ACC112 (cell line): Measurements from ENCODE around the gene LDLRAD3.

ENCODE experiments used
- H2AFZ ChIP-seq: fragments of 200-600 bp; sonication (generic); one replicate; pipeline ENCODE4 v1.6.0; 2017; ENCODE audit warnings: antibody characterized with exemption, low read length; ENCODE audit not compliant: unreplicated experiment
- H3K27ac ChIP-seq: fragments of 200-600 bp; sonication (generic); 2 replicates; pipeline ENCODE4 v1.5.1; 2014; ENCODE audit warnings: low read depth, mild to moderate bottlenecking, antibody characterized with exemption, low read length, moderate library complexity
- H3K27me3 ChIP-seq: fragments of 200-600 bp; sonication (generic); 2 replicates; pipeline ENCODE4 v1.6.1; 2014; ENCODE audit warnings: mild to moderate bottlenecking, antibody characterized with exemption, low read length, moderate library complexity, mixed read lengths; ENCODE audit not compliant: insufficient read depth
- H3K36me3 ChIP-seq: fragments of 200-600 bp; sonication (generic); 2 replicates; pipeline ENCODE4 v1.6.1; 2016; ENCODE audit warnings: mild to moderate bottlenecking, antibody characterized with exemption, low read length, moderate library complexity, mixed read lengths; ENCODE audit not compliant: insufficient read depth
- H3K4me1 ChIP-seq: fragments of 200-600 bp; sonication (generic); one replicate; pipeline ENCODE4 v1.6.1; 2016; ENCODE audit warnings: low read length, mixed read lengths; ENCODE audit not compliant: insufficient read depth, unreplicated experiment, control insufficient read depth
- H3K4me3 ChIP-seq: fragments of 200-600 bp; sonication (generic); 2 replicates; pipeline ENCODE4 v1.5.1; 2014; ENCODE audit warnings: mild to moderate bottlenecking, low read depth, low read length
- H3K79me2 ChIP-seq: fragments of 200-600 bp; sonication (generic); one replicate; pipeline ENCODE4 v1.6.0; 2016; ENCODE audit warnings: low read length; ENCODE audit not compliant: control insufficient read depth, unreplicated experiment, insufficient read depth

The LDLRAD3 gene

GRCh38 chr11:36059660-36060059 lies 115.8 kb downstream of the LDLRAD3 start:
- peaks cover 3% of the 10 kb centered on the region for H3K79me2 ChIP-seq
- H3K4me3 ChIP-seq: no peak overlapping the region
- no peak overlapping the region for H3K27ac ChIP-seq
- peaks cover 15% of the 10 kb centered on the region for H3K4me1 ChIP-seq
- H3K36me3 ChIP-seq: peaks cover 7% of the 10 kb centered on the region; the same call in 1 of the 2 replicates
- no peaks in the 10 kb centered on the region for H3K27me3 ChIP-seq
- H2AFZ ChIP-seq: no peak overlapping the region

GRCh38 chr11:36060926-36061325 lies 117.1 kb downstream of the LDLRAD3 start:
- H3K4me1 ChIP-seq: peaks cover 15% of the 10 kb centered on the region
- H3K79me2 ChIP-seq: peaks cover 3% of the 10 kb centered on the region
- no peaks in the 10 kb centered on the region for H3K27me3 ChIP-seq
- H2AFZ ChIP-seq: no peak overlapping the region
- H3K27ac ChIP-seq: no peak overlapping the region
- H3K4me3 ChIP-seq: no peak overlapping the region
- peaks cover 7% of the 10 kb centered on the region; the same call in 1 of the 2 replicates for H3K36me3 ChIP-seq

- peaks cover 3% of the 10 kb centered on the region for H3K79me2 ChIP-seq
- H3K27me3 ChIP-seq: no peaks in the 10 kb centered on the region
- no peak overlapping the region for H3K27ac ChIP-seq
- peaks cover 7% of the 10 kb centered on the region; the same call in 1 of the 2 replicates for H3K36me3 ChIP-seq
- H2AFZ ChIP-seq: no peak overlapping the region
- no peak overlapping the region for H3K4me3 ChIP-seq
- peaks cover 15% of the 10 kb centered on the region for H3K4me1 ChIP-seq
These were observed 117.6 kb downstream of the LDLRAD3 start for GRCh38 chr11:36061471-36061870.

- Histone ChIP-seq H3K27ac (no peak overlapping the region; the same call in 1 of the 2 replicates), H2AFZ (no peak overlapping the region), H3K79me2 (peaks cover 3% of the 10 kb centered on the region), H3K4me3 (no peak overlapping the region), H3K36me3 (peaks cover 11% of the 10 kb centered on the region), H3K27me3 (no peaks in the 10 kb centered on the region), H3K4me1 (peaks cover 6% of the 10 kb centered on the region)
These were observed 119.0 kb downstream of the LDLRAD3 start for GRCh38 chr11:36062796-36063365.

- no peak overlapping the region for H3K27ac ChIP-seq
- peaks cover 5% of the 10 kb centered on the region for H3K36me3 ChIP-seq
- no peaks in the 10 kb centered on the region for H3K4me1 ChIP-seq
- H2AFZ ChIP-seq: no peak overlapping the region
- no peaks in the 10 kb centered on the region for H3K79me2 ChIP-seq
- H3K27me3 ChIP-seq: no peaks in the 10 kb centered on the region
- H3K4me3 ChIP-seq: no peak overlapping the region
These were observed 121.6 kb downstream of the LDLRAD3 start for GRCh38 chr11:36065436-36065835.

GRCh38 chr11:36066891-36067290 lies 123.0 kb downstream of the LDLRAD3 start:
- Histone ChIP-seq H3K4me3 (no peak overlapping the region), H3K4me1 (no peaks in the 10 kb centered on the region), H3K36me3 (peaks cover 5% of the 10 kb centered on the region), H3K79me2 (no peaks in the 10 kb centered on the region), H3K27ac (no peak overlapping the region), H2AFZ (no peak overlapping the region), H3K27me3 (no peaks in the 10 kb centered on the region)

GRCh38 chr11:36069576-36070212 lies 125.8 kb downstream of the LDLRAD3 start:
- Histone ChIP-seq H3K27me3 (no peaks in the 10 kb centered on the region), H3K4me3 (no peak overlapping the region), H3K4me1 (peaks cover 21% of the 10 kb centered on the region), H3K36me3 (peaks cover 5% of the 10 kb centered on the region), H3K79me2 (peaks cover 3% of the 10 kb centered on the region), H2AFZ (no peak overlapping the region), H3K27ac (no peak overlapping the region)

- Histone ChIP-seq H3K79me2 (peaks cover 3% of the 10 kb centered on the region), H3K4me1 (peaks cover 28% of the 10 kb centered on the region), H3K4me3 (no peak overlapping the region), H3K36me3 (peaks cover 5% of the 10 kb centered on the region), H3K27me3 (no peaks in the 10 kb centered on the region), H3K27ac (no peak overlapping the region), H2AFZ (no peak overlapping the region)
These were observed 126.5 kb downstream of the LDLRAD3 start for GRCh38 chr11:36070213-36070953.

GRCh38 chr11:36070954-36071330 lies 127.1 kb downstream of the LDLRAD3 start:
- peaks cover 32% of the 10 kb centered on the region for H3K4me1 ChIP-seq
- no peak overlapping the region for H3K27ac ChIP-seq
- H3K79me2 ChIP-seq: peaks cover 3% of the 10 kb centered on the region
- H3K27me3 ChIP-seq: no peaks in the 10 kb centered on the region
- H3K4me3 ChIP-seq: no peak overlapping the region
- H2AFZ ChIP-seq: no peak overlapping the region
- peaks cover 5% of the 10 kb centered on the region for H3K36me3 ChIP-seq

- peaks cover 6% of the 10 kb centered on the region for H3K36me3 ChIP-seq
- no peak overlapping the region for H3K27ac ChIP-seq
- no peaks in the 10 kb centered on the region for H3K27me3 ChIP-seq
- H3K4me3 ChIP-seq: no peak overlapping the region
- H2AFZ ChIP-seq: no peak overlapping the region
- H3K4me1 ChIP-seq: peaks cover 32% of the 10 kb centered on the region
- peaks cover 7% of the 10 kb centered on the region for H3K79me2 ChIP-seq
These were observed 128.1 kb downstream of the LDLRAD3 start for GRCh38 chr11:36071917-36072500.
